SK-N-SH treated with all-trans-retinoic acid at 6 μM for 48 hours (cell line): Measurements from ENCODE around the gene FAM20C.

ENCODE experiments used
- ARNTL ChIP-seq: fragments of 450-650 bp; formaldehyde crosslinking; IDR thresholded peaks from 2 replicates; pipeline ENCODE4 v1.5.0; 2020; ENCODE audit warnings: low read depth, mild to moderate bottlenecking, moderate library complexity, borderline replicate concordance
- BACH2 ChIP-seq: fragments of 250-450 bp; sonication (Bioruptor Pico); IDR thresholded peaks from 2 replicates; pipeline ENCODE4 v1.9.0; 2021; ENCODE audit warnings: mild to moderate bottlenecking, borderline replicate concordance
- RARB ChIP-seq: fragments of 250-450 bp; sonication (Bioruptor Pico); IDR thresholded peaks from 2 replicates; pipeline ENCODE4 v1.8.0; 2021; ENCODE audit warnings: mild to moderate bottlenecking, moderate library complexity
- SNAI2 ChIP-seq: fragments of 250-450 bp; sonication (Bioruptor Pico); IDR thresholded peaks from 2 replicates; pipeline ENCODE4 v1.5.0; 2020; ENCODE audit warnings: mild to moderate bottlenecking, moderate library complexity
- ZFP3 ChIP-seq: fragments of 250-450 bp; sonication (Bioruptor Pico); IDR thresholded peaks from 2 replicates; pipeline ENCODE4 v1.5.0; 2020; ENCODE audit warnings: mild to moderate bottlenecking, moderate library complexity
- ZFP30 ChIP-seq: fragments of 450-650 bp; formaldehyde crosslinking; IDR thresholded peaks from 2 replicates; pipeline ENCODE4 v1.5.0; 2022; ENCODE audit warnings: mild to moderate bottlenecking, moderate library complexity
- TF ChIP-seq, protein P1 (sequence below): fragments of 250-450 bp; sonication (Bioruptor Pico); IDR thresholded peaks from 2 replicates; pipeline ENCODE4 v1.8.0; 2021; ENCODE audit warnings: low read depth, mild to moderate bottlenecking, moderate library complexity, borderline replicate concordance

- no peak for TF ChIP-seq ARNTL (CRISPR knock-in tag)
- TF ChIP-seq ZFP30 (CRISPR knock-in tag), result no peak
- TF ChIP-seq ZFP3 (CRISPR knock-in tag), result no peak
- no peak for TF ChIP-seq BACH2 (CRISPR knock-in tag)
- TF ChIP-seq RARB (CRISPR knock-in tag), result no peak
- TF ChIP-seq, protein P1, sequence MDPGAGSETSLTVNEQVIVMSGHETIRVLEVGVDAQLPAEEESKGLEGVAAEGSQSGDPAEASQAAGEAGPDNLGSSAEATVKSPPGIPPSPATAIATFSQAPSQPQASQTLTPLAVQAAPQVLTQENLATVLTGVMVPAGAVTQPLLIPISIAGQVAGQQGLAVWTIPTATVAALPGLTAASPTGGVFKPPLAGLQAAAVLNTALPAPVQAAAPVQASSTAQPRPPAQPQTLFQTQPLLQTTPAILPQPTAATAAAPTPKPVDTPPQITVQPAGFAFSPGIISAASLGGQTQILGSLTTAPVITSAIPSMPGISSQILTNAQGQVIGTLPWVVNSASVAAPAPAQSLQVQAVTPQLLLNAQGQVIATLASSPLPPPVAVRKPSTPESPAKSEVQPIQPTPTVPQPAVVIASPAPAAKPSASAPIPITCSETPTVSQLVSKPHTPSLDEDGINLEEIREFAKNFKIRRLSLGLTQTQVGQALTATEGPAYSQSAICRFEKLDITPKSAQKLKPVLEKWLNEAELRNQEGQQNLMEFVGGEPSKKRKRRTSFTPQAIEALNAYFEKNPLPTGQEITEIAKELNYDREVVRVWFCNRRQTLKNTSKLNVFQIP (CRISPR knock-in tag), result no peak
- no peak for TF ChIP-seq SNAI2
Observed at GRCh38 chr7:289756-290553, 97.6 kb downstream of the FAM20C start, which contains the start of gene FOXL3.
